Sigmoid colon (tissue), 7 donors: ENCODE measurements around the gene UQCC2. TPM values are rescaled to one million over a fixed set of nuclear protein-coding genes. Genes with fewer than 3 reads are reported as not detected.

Source experiments
- DNase-seq: peaks from one replicate; pipeline ENCODE4 v3.0.0-alpha.2; 2019
- H3K27ac ChIP-seq, 4 donors: fragments of 200-600 bp; sonication (generic); one replicate each; pipeline ENCODE4 v1.5.1; 2016 to 2019; ENCODE audit warnings: mild to moderate bottlenecking in 1 of 4
- H3K27me3 ChIP-seq, 3 donors: fragments of 200-600 bp; sonication (generic); one replicate each; pipeline ENCODE4 v1.5.1; 2019; ENCODE audit warnings: mild to moderate bottlenecking in 1 of 3
- H3K36me3 ChIP-seq, 4 donors: fragments of 200-600 bp; sonication (generic); one replicate each; pipeline ENCODE4 v1.5.1; 2016 to 2019
- H3K4me1 ChIP-seq, 4 donors: fragments of 200-600 bp; sonication (generic); one replicate each; pipeline ENCODE4 v1.5.1; 2017 to 2019
- H3K4me3 ChIP-seq, 4 donors: fragments of 200-600 bp; sonication (generic); one replicate each; pipeline ENCODE4 v1.5.1; 2017 to 2019; ENCODE audit warnings: mild to moderate bottlenecking in 2 of 4, moderate library complexity in 1 of 4
- H3K9me3 ChIP-seq, 4 donors: fragments of 200-600 bp in 3 of 4; sonication (generic) in 3 of 4; one replicate each; pipeline versions ENCODE4 v1.5.1 to v1.6.1; 2013 to 2019
- EP300 ChIP-seq, 4 donors: sonication (generic); formaldehyde crosslinking; IDR thresholded peaks; one replicate each; pipeline ENCODE4 v1.6.1; 2017; ENCODE audit warnings: antibody characterized with exemption in 4 of 4
- POLR2A ChIP-seq, 2 donors: fragments of 450-650 bp; IDR thresholded peaks; one replicate each; pipeline ENCODE4 v1.6.1; 2016; ENCODE audit warnings: antibody characterized with exemption in 2 of 2, mild to moderate bottlenecking in 2 of 2, moderate library complexity in 2 of 2
- POLR2AphosphoS5 ChIP-seq, 4 donors: sonication (generic); formaldehyde crosslinking; IDR thresholded peaks; one replicate each; pipeline ENCODE4 v1.6.1; 2017; ENCODE audit warnings: antibody characterized with exemption in 4 of 4
- WGBS, 2 donors: extraction: QIAGEN DNeasy Blood & Tissue Kit; methylation state at CpG; one replicate each; pipeline ENCODE4 v1.1.7; 2013; 5-methylcytosine and 5-hydroxymethylcytosine counted together
- intact Hi-C: fragments of 100-400 bp; cut with DNase I; formaldehyde crosslinking; loops from one replicate; pipeline ENCODE4 v1.15.1; 2023
- polyA plus RNA-seq, 3 donors: library from polyadenylated mRNA; stranded (reverse); fragments of 200-250 nt; gene quantifications; one replicate each; pipeline ENCODE4 v1.2.3, GENCODE V29; 2013
- total RNA-seq, 4 donors: library from RNA; depleted of rRNA; stranded (reverse); fragments of >200 nt; gene quantifications; one replicate each; pipeline ENCODE4 v1.1.0, GENCODE V29; 2016
- TF ChIP-seq, protein P1 (sequence below), 4 experiments: fragments of 450-650 bp in 3 of 4; fragments of 200-600 bp in 1 of 4; IDR thresholded peaks; one replicate each; pipeline ENCODE4 v1.5.1; 2016 to 2019; ENCODE audit warnings: antibody characterized with exemption in 4 of 4, mild to moderate bottlenecking in 3 of 4, moderate library complexity in 2 of 4
- donor health status: healthy with polysubstance abuse.
- donor health status: Bipolar disorder and iron deficiency.
- donor health status: healthy.

Gene UQCC2
- total and polyA plus RNA-seq, 7 donors, result 9.5 to 90.9 (median 34.9) TPM

DNA sequence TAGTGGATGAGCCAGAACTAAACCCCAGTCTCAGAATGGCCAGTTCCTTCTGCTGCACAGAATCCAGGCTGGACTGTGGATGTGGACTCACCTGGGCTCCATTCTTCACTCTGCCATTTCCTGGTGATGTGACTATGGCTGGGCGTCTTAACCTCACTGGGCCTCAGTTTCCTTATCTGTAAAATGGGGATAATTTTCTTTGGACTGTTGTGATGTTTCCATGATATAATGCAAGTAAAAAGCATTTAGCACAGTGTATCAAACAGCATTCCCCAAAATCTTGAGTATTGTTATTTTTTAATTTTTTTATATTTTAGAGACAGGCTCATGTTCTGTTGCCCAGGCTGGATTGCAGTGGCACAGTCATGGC, 41.1 kb upstream of the UQCC2 start:
- Histone ChIP-seq H3K27ac (no peak overlapping the region), H3K4me1 (peaks cover 0 to 11% (median 3%) of the 10 kb centered on the region in 4 donors), H3K36me3 (no peaks in the 10 kb centered on the region), H3K27me3 (no peaks in the 10 kb centered on the region), H3K4me3 (no peak overlapping the region), H3K9me3 (no peaks in the 10 kb centered on the region)
- TF ChIP-seq POLR2A (IDR thresholded peaks at IDR 0.05) (no peak), EP300 (IDR thresholded peaks at IDR 0.05) (no peak), POLR2AphosphoS5 (IDR thresholded peaks at IDR 0.05) (no peak)
- intact Hi-C loops, result no loop called here
- no peak for DNase-seq
- 92 to 98% methylated on average over 1 of the region's 1 CpG for WGBS, 2 donors

DNA sequence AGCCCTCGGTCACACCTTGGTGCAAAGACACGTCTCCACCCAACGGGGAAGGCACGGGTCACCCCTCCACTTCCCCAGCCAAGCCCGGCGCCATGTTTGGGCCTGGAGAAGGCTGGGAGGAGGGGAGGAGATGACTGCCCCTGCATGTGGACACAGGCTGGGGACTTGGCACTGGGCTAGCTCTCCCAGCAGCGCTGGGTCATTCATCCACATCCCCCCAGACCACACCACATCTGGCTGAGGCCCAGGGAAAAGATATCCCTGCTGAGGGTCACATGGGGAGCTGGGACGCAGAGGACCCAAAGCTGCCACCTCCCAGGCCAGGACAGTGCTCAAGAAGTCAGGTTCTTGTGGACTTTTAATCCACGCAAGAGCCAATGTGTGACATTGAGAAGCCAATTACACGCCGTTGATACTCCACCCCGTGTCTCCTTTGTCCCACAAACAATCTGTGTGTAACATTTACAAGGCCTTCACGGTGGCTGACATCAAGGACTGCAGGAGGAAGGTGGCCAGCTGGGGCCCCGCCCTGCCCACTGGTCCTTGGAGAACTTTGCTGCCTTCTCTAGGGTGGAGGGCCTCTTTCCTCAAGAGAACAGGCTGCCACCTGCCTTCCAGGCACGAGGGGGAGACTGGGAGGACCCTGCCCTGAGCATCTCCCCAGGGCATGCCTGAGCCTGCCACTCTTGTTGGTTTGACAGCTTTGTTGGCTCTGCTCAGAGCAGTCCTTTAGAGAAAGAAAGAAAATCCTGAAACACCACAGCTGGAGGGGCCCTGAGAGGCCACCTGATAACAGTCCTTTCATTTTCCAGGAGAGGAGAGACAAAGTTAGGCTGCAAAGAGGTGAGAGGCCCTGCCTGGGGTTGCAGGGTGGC, 40.5 kb upstream of the UQCC2 start:
- Histone ChIP-seq H3K4me3 (no peak overlapping the region), H3K36me3 (no peaks in the 10 kb centered on the region), H3K27me3 (no peaks in the 10 kb centered on the region), H3K4me1 (peaks cover 0 to 13% (median 8%) of the 10 kb centered on the region in 4 donors), H3K27ac (no peak overlapping the region), H3K9me3 (no peaks in the 10 kb centered on the region)
- WGBS, 2 donors, result 49 to 74% methylated on average over 15 of the region's 15 CpGs
- no peak for DNase-seq
- TF ChIP-seq EP300 (IDR thresholded peaks at IDR 0.05) (no peak), POLR2A (IDR thresholded peaks at IDR 0.05) (no peak), POLR2AphosphoS5 (IDR thresholded peaks at IDR 0.05) (no peak)
- TF ChIP-seq, protein P1, sequence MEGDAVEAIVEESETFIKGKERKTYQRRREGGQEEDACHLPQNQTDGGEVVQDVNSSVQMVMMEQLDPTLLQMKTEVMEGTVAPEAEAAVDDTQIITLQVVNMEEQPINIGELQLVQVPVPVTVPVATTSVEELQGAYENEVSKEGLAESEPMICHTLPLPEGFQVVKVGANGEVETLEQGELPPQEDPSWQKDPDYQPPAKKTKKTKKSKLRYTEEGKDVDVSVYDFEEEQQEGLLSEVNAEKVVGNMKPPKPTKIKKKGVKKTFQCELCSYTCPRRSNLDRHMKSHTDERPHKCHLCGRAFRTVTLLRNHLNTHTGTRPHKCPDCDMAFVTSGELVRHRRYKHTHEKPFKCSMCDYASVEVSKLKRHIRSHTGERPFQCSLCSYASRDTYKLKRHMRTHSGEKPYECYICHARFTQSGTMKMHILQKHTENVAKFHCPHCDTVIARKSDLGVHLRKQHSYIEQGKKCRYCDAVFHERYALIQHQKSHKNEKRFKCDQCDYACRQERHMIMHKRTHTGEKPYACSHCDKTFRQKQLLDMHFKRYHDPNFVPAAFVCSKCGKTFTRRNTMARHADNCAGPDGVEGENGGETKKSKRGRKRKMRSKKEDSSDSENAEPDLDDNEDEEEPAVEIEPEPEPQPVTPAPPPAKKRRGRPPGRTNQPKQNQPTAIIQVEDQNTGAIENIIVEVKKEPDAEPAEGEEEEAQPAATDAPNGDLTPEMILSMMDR (IDR thresholded peaks at IDR 0.05), result no peak
- intact Hi-C loops, result no loop called here

DNA sequence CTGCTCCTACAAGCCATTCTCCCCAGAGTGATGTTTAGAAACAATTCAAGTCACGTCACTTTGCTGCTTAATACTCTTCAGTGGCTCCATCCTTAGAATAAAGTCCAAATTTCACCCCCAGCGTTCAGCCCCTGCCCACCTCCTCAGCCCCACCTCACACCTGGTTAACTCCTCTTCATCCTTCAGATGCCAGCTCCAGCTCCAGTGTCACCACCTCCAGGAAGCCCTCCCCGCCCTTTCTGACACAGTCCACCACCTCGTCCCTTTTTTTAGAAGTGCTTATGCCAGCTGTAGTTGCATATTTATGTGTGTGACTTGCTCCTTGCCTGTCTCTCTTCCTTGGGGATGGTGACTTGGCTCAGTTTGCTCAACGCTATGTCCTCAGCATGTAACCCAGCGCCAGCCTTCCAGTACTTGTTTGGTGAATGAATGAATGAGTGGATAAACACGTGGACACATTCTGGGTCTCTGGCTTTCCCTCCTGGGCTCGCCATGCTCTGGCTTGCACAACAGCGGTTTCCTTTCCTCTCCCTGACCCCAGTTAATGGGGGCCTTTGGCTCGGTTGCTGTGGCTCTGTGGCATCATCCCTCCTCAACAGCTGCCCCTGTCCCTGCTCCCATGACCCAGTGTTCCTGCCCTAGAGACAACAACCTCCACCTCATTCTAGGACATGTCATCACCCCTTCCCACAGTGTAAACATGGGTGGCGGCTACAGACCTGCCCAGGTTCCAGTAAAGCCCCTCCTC, 38.9 kb upstream of the UQCC2 start:
- no peak for DNase-seq
- intact Hi-C loops, result no loop called here
- WGBS, 2 donors, result 56 to 80% methylated on average over 11 of the region's 11 CpGs
- no peak overlapping the region for H3K27ac ChIP-seq
- no peaks in the 10 kb centered on the region for H3K36me3 ChIP-seq
- no peak for TF ChIP-seq EP300 (IDR thresholded peaks at IDR 0.05)
- no peak for TF ChIP-seq POLR2AphosphoS5 (IDR thresholded peaks at IDR 0.05)
- no peak for TF ChIP-seq POLR2A (IDR thresholded peaks at IDR 0.05)
- TF ChIP-seq, protein P1 (IDR thresholded peaks at IDR 0.05), result no peak
- H3K4me3 ChIP-seq, result no peak overlapping the region
- H3K27me3 ChIP-seq, result no peaks in the 10 kb centered on the region
- H3K9me3 ChIP-seq, result no peaks in the 10 kb centered on the region
- H3K4me1 ChIP-seq, result peaks cover 0 to 25% (median 21%) of the 10 kb centered on the region in 4 donors

DNA sequence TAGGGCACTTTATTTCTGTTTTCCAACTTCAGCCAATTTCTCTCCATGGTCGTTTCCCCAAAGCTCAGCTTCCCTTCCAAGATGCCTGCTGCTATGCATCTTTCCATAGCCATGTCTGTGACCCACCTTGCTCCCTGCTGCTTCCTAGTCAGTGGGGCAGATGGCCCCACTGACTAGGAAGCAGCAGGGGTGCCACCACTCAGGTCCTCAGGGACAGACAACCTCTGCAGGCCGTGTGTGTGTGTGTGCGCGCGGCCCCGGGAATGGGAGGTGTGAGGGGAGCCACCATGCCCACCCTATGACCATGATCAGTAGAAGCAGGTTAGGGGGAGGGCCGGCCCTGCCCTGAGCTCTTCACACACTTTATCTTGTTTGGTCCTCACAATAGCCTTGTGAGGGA, 37.9 kb upstream of the UQCC2 start:
- TF ChIP-seq POLR2AphosphoS5 (IDR thresholded peaks at IDR 0.05) (no peak), EP300 (IDR thresholded peaks at IDR 0.05) (no peak), POLR2A (IDR thresholded peaks at IDR 0.05) (no peak)
- TF ChIP-seq, protein P1 (IDR thresholded peaks at IDR 0.05), result no peak
- 88% methylated on average over 7 of the region's 7 CpGs for WGBS, 2 donors
- no peaks in the 10 kb centered on the region for H3K36me3 ChIP-seq
- H3K27ac ChIP-seq, result no peak overlapping the region
- peaks cover 0 to 35% (median 31%) of the 10 kb centered on the region in 4 donors for H3K4me1 ChIP-seq
- no peak for DNase-seq
- no peaks in the 10 kb centered on the region for H3K27me3 ChIP-seq
- H3K4me3 ChIP-seq, result no peak overlapping the region
- intact Hi-C loops, result no loop called here
- H3K9me3 ChIP-seq, result no peaks in the 10 kb centered on the region

GRCh38 chr6:33748841-33749240, 37.3 kb upstream of the UQCC2 start:
- TF ChIP-seq POLR2A (IDR thresholded peaks at IDR 0.05) (no peak), POLR2AphosphoS5 (IDR thresholded peaks at IDR 0.05) (no peak), EP300 (IDR thresholded peaks at IDR 0.05) (no peak)
- TF ChIP-seq, protein P1 (IDR thresholded peaks at IDR 0.05), result no peak
- Histone ChIP-seq H3K4me3 (no peak overlapping the region), H3K36me3 (no peaks in the 10 kb centered on the region), H3K27ac (no peak overlapping the region), H3K9me3 (no peaks in the 10 kb centered on the region), H3K4me1 (peaks cover 0 to 40% (median 33%) of the 10 kb centered on the region in 4 donors), H3K27me3 (no peaks in the 10 kb centered on the region)
- intact Hi-C loops, result no loop called here
- DNase-seq, result no peak
- WGBS, 2 donors, result 85 to 91% methylated on average over 4 of the region's 4 CpGs
